Heart left ventricle (tissue), 13 donors: ENCODE data around the gene RBM47.

ENCODE experiments used
- CTCF ChIP-seq, 12 donors: fragments of 200-600 bp; sonication (generic) in 4 of 12; IDR thresholded peaks; one replicate each; pipeline versions ENCODE4 v1.5.0 to v1.8.0; 2018 to 2022; ENCODE audit warnings: antibody characterized with exemption in 12 of 12, mild to moderate bottlenecking in 5 of 12
- POLR2A ChIP-seq, 2 donors: fragments of 450-650 bp; IDR thresholded peaks; one replicate each; pipeline ENCODE4 v1.6.1; 2017; ENCODE audit warnings: antibody characterized with exemption in 2 of 2, mild to moderate bottlenecking in 2 of 2, moderate library complexity in 2 of 2
- donor health status: ischemic (EF 13 %, LVEDD 7.1; RV severe dilation, severe dysfunction).
- donor health status: DM: no; HTN: yes; CAD: no.
- donor health status: DM: no; HTN: no; CAD: no.
- donor health status: ischemic (EF 25% LVEDD 6.9; RV normal size, moderate dysfunction).
- donor health status: ischemic (EF 25% LVEDD 5.7; RV mildly dilated, moderate dysfunction).
- donor health status: ischemic (EF 35%, LVEDD 5.7; RV mildly dilated, moderate dysfunction).
- donor health status: nonischemic (EF 11% LVEDD 7.7; RV severe dilation, severe dysfunction).
- donor health status: DM: yes; HTN: yes; CAD: no.
- donor health status: PGD.
- donor health status: ischemic (EF 29% LVEDD 5.4; RV normal size, mild dysfunction).
- donor health status: nonischemic (EF 23%, LVEDD 6.1; RV moderate dilation, normal function).

GRCh38 chr4:40395166-40395900 is 234.3 kb downstream of the RBM47 start:
- no peak for TF ChIP-seq CTCF (IDR thresholded peaks at IDR 0.05)
- no peak for TF ChIP-seq POLR2A (IDR thresholded peaks at IDR 0.05)
